GM21528 (cell line): ENCODE results near the gene MAOA.
"Not testable (repeated sequence)": the region's sequence is repeated elsewhere in the genome, so short reads cannot be mapped to it uniquely, and the experiment has no call there.

Experiments used
- ATAC-seq: cut with Tn5 transposase; IDR thresholded peaks from one replicate; pipeline ENCODE4 v1.9.1; 2021; ENCODE audit warnings: mild to moderate bottlenecking, moderate library complexity; ENCODE audit not compliant: unreplicated experiment, low FRiP score

Gene MAOA

GRCh38 chrX:43661521-43662240, 5.6 kb downstream of the MAOA start:
- no peak for ATAC-seq

- no peak for ATAC-seq
Observed at GRCh38 chrX:43663173-43663572, 7.1 kb downstream of the MAOA start.

DNA sequence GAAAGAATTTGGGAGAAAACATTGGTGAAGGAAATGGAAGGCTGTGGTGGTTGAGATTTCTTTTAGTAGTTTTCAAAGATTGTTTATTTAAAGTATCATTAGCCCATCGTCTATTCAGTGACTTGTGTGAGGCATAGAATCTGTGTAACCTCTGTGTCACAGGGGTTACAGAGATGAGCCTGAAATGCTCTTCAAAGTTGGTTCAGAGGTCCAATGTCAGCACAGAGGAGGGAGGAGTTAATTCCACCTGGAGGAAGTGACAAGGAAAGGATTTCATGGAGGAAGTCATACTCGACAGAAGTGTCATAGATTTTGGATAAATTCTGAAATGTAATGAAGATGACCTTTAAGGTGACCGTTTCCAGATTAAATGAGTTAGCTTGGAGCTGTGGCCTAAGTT, 8.2 kb downstream of the MAOA start:
- ATAC-seq, result no peak

DNA sequence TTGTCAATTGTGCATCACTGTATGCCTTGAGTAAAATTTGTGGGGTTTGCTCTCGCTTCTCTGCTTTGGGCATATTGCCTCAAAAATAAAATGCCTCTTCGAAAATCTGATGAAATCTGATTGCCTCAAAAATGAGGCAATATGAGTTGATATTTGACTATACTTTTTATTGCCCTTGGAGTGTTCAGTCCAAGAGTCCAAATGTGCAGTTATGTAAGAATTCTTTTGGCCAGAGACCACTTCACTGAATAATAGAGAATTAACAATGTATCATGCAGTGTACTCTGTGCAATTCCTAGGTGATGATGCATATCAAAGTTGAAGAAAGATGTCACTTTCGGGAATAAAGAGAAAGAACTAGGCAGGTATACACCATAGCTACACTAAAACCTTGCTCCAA, 8.6 kb downstream of the MAOA start:
- ATAC-seq, result no peak

GRCh38 chrX:43666311-43666912, 10.3 kb downstream of the MAOA start:
- ATAC-seq, result no peak

DNA sequence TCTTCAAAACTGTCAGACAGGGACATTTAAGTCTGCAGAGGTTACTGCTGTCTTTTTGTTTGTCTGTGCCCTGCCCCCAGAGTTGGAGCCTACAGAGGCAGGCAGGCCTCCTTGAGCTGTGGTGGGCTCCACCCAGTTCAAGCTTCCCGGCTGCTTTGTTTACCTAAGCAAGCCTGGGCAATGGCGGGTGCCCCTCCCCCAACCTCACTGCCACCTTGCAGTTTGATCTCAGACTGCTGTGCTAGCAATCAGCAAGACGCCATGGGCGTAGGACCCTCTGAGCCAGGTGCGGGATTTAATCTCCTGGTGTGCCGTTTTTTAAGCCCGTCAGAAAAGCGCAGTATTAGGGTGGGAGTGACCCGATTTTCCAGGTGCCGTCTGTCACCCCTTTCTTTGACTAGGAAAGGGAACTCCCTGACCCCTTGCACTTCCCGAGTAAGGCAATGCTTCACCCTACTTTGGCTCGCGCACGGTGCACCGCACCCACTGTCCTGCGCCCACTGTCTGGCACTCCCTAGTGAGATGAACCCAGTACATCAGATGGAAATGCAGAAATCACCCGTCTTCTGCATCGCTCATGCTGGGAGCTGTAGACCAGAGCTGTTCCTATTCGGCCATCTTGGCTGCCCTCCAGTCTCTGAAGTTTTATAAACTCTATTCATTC, 20.0 kb downstream of the MAOA start:
- not testable (repeated sequence) for ATAC-seq

GRCh38 chrX:43676971-43677572, 21.0 kb downstream of the MAOA start:
- ATAC-seq, result no peak

DNA sequence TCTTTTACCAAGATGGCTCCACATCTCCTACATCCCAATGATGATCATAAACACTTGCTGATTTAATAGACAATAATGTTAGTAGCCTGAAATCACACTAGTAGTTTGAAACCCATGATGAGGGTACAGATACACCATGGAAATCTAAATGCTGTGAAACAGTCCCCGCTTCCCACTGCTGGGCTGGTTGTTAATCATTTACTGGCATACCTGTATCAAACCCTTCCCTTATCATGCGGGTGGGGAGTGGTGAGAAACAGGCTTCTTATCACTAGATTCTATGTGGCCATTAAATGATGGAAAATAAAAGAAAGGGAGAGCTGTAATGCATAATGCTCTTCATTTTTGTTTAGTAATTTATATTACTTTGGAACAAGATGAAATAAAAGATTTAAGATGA, 21.9 kb downstream of the MAOA start:
- no peak for ATAC-seq

DNA sequence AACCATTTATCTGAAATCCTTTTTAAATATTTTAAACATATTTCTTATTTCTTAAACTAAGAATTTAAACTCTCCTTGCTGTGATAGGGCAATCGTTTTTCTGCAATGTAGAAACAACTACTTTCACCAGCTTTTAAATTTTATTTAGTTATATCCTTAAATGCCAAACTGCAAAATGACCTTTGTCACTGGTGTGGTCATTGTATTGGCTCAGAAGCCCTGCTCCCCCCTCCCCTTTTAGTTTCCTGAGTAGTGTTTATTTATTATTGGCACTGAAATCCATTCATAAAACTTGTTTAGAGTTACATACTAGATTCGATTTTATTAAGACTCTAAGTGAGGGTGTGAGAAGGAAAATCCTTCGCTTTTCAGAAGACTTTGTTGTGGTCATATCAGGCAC, 23.0 kb downstream of the MAOA start:
- ATAC-seq, result no peak

- no peak for ATAC-seq
Observed at GRCh38 chrX:43679778-43680177, 23.7 kb downstream of the MAOA start.

GRCh38 chrX:43682726-43683125, 26.6 kb downstream of the MAOA start:
- ATAC-seq, result no peak

- no peak for ATAC-seq
Observed at GRCh38 chrX:43685221-43685620, 29.1 kb downstream of the MAOA start.

- ATAC-seq, result no peak
Observed at GRCh38 chrX:43688586-43688985, 32.5 kb downstream of the MAOA start.

DNA sequence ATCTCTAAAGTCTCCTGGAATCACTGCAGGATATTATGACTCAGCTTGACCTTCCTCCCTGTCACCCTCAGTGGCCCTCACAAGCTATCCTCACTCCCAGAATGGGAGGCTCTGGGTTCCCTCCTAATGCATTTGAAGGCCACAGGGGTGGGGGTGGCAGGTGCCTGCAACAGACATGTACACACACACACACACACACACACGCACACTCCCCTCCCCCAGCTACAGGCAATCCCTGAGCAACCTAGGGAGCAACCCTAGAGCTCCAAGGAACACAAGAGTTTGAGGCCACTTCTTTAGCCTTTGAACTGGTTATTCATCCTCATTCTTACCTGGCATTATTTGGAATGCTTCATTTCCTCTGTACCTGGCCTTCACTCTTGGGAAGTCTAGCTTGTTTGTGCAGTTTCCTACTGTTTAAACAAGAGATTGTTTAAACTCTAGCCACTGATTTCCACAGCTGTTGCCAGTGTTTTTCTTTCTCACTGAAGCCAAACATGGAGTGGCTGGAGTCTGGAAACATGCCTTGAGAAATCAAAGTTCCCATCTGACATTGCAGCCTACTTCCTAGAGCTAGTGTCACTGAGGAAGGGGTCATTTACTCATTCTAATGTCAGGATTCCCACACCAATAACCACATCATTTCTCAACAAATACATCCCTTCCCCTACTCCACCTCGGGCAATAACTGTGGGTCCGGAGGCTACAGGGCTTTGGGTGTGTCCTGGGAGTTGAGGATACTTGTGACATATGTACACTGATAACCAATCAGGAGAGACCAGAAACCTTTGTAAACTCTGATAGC, 37.7 kb downstream of the MAOA start:
- ATAC-seq, result no peak

GRCh38 chrX:43699475-43699874, 43.4 kb downstream of the MAOA start:
- no peak for ATAC-seq

DNA sequence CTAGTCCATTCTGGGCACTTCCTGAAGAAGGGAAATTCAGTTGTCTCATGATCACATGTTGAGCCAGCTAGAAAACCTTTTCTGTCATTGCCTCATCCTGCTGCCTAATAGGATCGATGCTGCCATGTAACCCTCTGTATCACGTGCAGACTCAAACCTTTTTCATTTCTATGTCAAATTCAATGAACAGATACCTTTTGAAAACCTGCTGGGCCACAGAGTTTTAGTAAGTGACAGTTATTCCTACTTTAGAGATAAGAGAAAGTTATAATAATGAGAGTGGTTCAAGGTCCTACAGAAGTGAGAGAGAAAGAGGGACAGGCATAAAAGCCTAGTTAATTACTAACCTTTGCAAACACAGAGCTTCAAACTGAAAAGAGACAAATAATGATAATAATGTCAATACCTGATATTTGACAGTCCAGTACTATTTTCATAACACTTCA, 46.0 kb downstream of the MAOA start:
- no peak for ATAC-seq

GRCh38 chrX:43702660-43703059, 46.6 kb downstream of the MAOA start:
- ATAC-seq, result no peak

DNA sequence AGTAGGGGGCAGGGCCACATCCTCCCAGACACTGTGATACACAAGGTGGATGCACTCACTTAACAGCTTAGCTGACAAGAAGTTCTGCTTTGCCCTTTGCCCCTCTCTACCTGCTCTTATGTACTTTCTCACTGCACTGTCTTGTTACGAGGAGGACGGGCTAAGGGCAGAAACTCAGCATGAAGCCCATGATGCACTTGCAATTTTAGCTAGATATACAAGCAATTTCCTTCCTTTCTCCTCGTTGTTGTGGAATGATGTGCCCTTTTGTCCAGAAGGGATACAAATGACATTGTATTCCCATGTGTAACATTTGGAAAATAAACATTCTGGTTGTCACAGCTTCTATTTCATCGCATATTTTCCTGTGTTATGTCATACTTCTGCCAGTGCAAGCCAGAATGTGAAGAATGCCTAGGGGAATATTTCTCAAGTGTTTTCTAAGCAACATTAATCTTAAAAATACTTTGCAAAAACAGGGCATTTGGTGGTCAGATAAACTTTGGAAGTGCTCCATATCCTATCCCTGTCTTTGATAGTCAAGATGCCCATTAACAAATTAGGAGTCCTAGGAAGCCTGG, 47.2 kb downstream of the MAOA start:
- no peak for ATAC-seq

GRCh38 chrX:43706786-43707370, 50.8 kb downstream of the MAOA start:
- no peak for ATAC-seq
